H1 (cell line): ENCODE results near the gene ASCL2.

ENCODE experiments used
- EGR1 ChIP-seq: IDR thresholded peaks from 2 replicates; pipeline ENCODE4 v1.6.1; 2011; ENCODE audit warnings: low read depth, low read length, borderline replicate concordance
- PHF8 ChIP-seq: fragments of 200-600 bp; sonication (generic); conservative IDR thresholded peaks from 2 replicates; pipeline ENCODE4 v1.7.1; 2012; ENCODE audit warnings: low read depth, mild to moderate bottlenecking, inconsistent platforms, low read length, moderate library complexity
- POLR2A ChIP-seq, 2 experiments: IDR thresholded peaks; 1 replicate in 1 of 2; 2 replicates in 1 of 2; pipeline ENCODE4 v1.6.1; 2011; ENCODE audit warnings: low read depth in 2 of 2, low read length in 2 of 2, mild to moderate bottlenecking in 2 of 2; ENCODE audit errors: control extremely low read depth in 1 of 2
- POLR2AphosphoS5 ChIP-seq: IDR thresholded peaks from 2 replicates; pipeline ENCODE4 v1.6.1; 2011; ENCODE audit warnings: low read depth, low read length
- POU5F1 ChIP-seq: IDR thresholded peaks from 2 replicates; pipeline ENCODE4 v1.6.1; 2011; ENCODE audit warnings: low read depth, mild to moderate bottlenecking, low read length, moderate library complexity
- SIRT6 ChIP-seq: IDR thresholded peaks from one replicate; pipeline ENCODE4 v1.7.1; 2012; ENCODE audit warnings: low read length, inconsistent platforms
- TF ChIP-seq, protein P1 (sequence below), 3 experiments: IDR thresholded peaks; 1 replicate in 2 of 3; 2 replicates in 1 of 3; pipeline versions ENCODE4 v1.5.1 to v1.6.1; 2011; ENCODE audit warnings: low read length in 3 of 3, mild to moderate bottlenecking in 3 of 3, inconsistent platforms in 2 of 3, low read depth in 1 of 3, moderate library complexity in 1 of 3; ENCODE audit not compliant: insufficient read depth in 1 of 3; ENCODE audit errors: control extremely low read depth in 1 of 3

DNA sequence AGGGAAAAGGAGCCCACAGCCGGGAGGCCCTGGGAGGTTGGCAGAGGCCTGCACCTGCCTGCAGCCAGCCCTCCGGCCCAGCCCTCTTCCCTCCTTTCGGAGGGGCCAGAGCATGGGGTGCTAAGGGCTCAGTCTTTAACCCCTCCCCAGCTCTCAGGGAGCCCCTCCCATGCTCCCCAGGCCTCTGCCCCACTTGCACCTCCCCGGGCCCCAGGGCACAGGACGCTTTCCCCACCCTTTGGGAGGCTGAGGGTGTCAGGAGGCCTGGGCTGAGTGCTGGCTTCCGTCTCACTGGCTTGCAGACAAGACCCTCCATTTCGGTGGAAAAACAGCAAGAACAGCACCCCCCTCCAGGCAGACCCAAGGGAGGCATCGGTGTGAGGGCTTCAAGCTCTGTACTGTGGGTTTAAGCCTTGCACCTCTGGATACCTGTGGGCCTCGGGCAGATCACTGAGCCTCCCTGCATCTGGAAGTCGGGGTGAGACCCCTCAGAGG lies 7.3 kb downstream of the ASCL2 start:
- TF ChIP-seq, protein P1, sequence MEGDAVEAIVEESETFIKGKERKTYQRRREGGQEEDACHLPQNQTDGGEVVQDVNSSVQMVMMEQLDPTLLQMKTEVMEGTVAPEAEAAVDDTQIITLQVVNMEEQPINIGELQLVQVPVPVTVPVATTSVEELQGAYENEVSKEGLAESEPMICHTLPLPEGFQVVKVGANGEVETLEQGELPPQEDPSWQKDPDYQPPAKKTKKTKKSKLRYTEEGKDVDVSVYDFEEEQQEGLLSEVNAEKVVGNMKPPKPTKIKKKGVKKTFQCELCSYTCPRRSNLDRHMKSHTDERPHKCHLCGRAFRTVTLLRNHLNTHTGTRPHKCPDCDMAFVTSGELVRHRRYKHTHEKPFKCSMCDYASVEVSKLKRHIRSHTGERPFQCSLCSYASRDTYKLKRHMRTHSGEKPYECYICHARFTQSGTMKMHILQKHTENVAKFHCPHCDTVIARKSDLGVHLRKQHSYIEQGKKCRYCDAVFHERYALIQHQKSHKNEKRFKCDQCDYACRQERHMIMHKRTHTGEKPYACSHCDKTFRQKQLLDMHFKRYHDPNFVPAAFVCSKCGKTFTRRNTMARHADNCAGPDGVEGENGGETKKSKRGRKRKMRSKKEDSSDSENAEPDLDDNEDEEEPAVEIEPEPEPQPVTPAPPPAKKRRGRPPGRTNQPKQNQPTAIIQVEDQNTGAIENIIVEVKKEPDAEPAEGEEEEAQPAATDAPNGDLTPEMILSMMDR (IDR thresholded peaks at IDR 0.05; ENCODE audit: control extremely low read depth in 1 of 3, insufficient read depth in 1 of 3, low read depth in 1 of 3, low read length in 3 of 3) = no peak
- TF ChIP-seq POLR2A (IDR thresholded peaks at IDR 0.05; ENCODE audit: control extremely low read depth in 1 of 2, low read depth in 2 of 2, low read length in 2 of 2) = no peak
- TF ChIP-seq POLR2AphosphoS5 = no peak
- TF ChIP-seq EGR1 = no peak
- no peak for TF ChIP-seq POU5F1
- TF ChIP-seq PHF8 = no peak
- TF ChIP-seq SIRT6 = no peak
